MG63 (cell line): ENCODE measurements around the gene ARSB. TPM values are rescaled to one million over a fixed set of nuclear protein-coding genes. Genes with fewer than 3 reads are reported as not detected.
"Not testable (repeated sequence)": the region's sequence is repeated elsewhere in the genome, so short reads cannot be mapped to it uniquely, and the experiment has no call there.

Experiments
- DNase-seq: peaks from one replicate; pipeline ENCODE4 v3.0.0-alpha.2; 2020
- H3K27me3 ChIP-seq: fragments of 250-450 bp; sonication (Bioruptor Pico); 2 replicates; pipeline ENCODE4 v1.5.1; 2020; ENCODE audit warnings: mild to moderate bottlenecking, moderate library complexity
- H3K36me3 ChIP-seq: fragments of 250-450 bp; sonication (Bioruptor Pico); 2 replicates; pipeline ENCODE4 v1.5.1; 2020; ENCODE audit warnings: mild to moderate bottlenecking, moderate library complexity
- H3K4me3 ChIP-seq: fragments of 250-450 bp; sonication (Bioruptor Pico); 2 replicates; pipeline ENCODE4 v1.5.1; 2020; ENCODE audit warnings: mild to moderate bottlenecking, moderate library complexity
- H3K9me3 ChIP-seq: fragments of 250-450 bp; sonication (Bioruptor Pico); 2 replicates; pipeline ENCODE4 v1.5.1; 2020; ENCODE audit warnings: mild to moderate bottlenecking, moderate library complexity
- total RNA-seq: library from RNA; depleted of rRNA; stranded (reverse); fragments of >200 nt; shearing (Covaris generic); gene quantifications from 2 replicates; pipeline ENCODE4 v1.2.3, GENCODE V29; 2014; ENCODE audit warnings: low replicate concordance

The ARSB gene
- total RNA-seq, 1 experiment from 2014 or later: 10.2 TPM

- DNase-seq: peak; percentile 42
- H3K27me3 ChIP-seq: no peaks in the 10 kb centered on the region
- H3K9me3 ChIP-seq: no peaks in the 10 kb centered on the region
- H3K4me3 ChIP-seq: no peak overlapping the region
- H3K36me3 ChIP-seq: no peaks in the 10 kb centered on the region
Measured at GRCh38 chr5:78896132-78896531, 89.0 kb downstream of the ARSB start.

- H3K9me3 ChIP-seq: no peaks in the 10 kb centered on the region
- DNase-seq: no peak
- H3K36me3 ChIP-seq: no peaks in the 10 kb centered on the region
- no peaks in the 10 kb centered on the region for H3K27me3 ChIP-seq
- no peak overlapping the region for H3K4me3 ChIP-seq
Measured at GRCh38 chr5:78895616-78896015, 89.5 kb downstream of the ARSB start.

GRCh38 chr5:78893940-78894677 is 91.0 kb downstream of the ARSB start:
- Histone ChIP-seq H3K36me3 (no peaks in the 10 kb centered on the region), H3K27me3 (no peaks in the 10 kb centered on the region), H3K9me3 (no peaks in the 10 kb centered on the region), H3K4me3 (no peak overlapping the region)
- no peak for DNase-seq

- H3K27me3 ChIP-seq: no peaks in the 10 kb centered on the region
- H3K9me3 ChIP-seq: no peaks in the 10 kb centered on the region
- DNase-seq: no peak
- H3K4me3 ChIP-seq: no peak overlapping the region
- H3K36me3 ChIP-seq: no peaks in the 10 kb centered on the region
Measured at GRCh38 chr5:78890667-78891379, 94.3 kb downstream of the ARSB start.

GRCh38 chr5:78889369-78890140 is 95.6 kb downstream of the ARSB start:
- peak; percentile 45 for DNase-seq
- H3K9me3 ChIP-seq: no peaks in the 10 kb centered on the region
- H3K36me3 ChIP-seq: no peaks in the 10 kb centered on the region
- H3K4me3 ChIP-seq: no peak overlapping the region
- no peaks in the 10 kb centered on the region for H3K27me3 ChIP-seq

GRCh38 chr5:78888580-78889368 is 96.3 kb downstream of the ARSB start:
- H3K9me3 ChIP-seq: no peaks in the 10 kb centered on the region
- no peaks in the 10 kb centered on the region for H3K27me3 ChIP-seq
- no peak overlapping the region for H3K4me3 ChIP-seq
- no peaks in the 10 kb centered on the region for H3K36me3 ChIP-seq
- no peak for DNase-seq

- no peaks in the 10 kb centered on the region for H3K36me3 ChIP-seq
- H3K27me3 ChIP-seq: no peaks in the 10 kb centered on the region
- DNase-seq: no peak
- H3K9me3 ChIP-seq: no peaks in the 10 kb centered on the region
- no peak overlapping the region for H3K4me3 ChIP-seq
Measured at GRCh38 chr5:78887384-78888118, 97.6 kb downstream of the ARSB start.

- Histone ChIP-seq H3K9me3 (no peaks in the 10 kb centered on the region), H3K4me3 (no peak overlapping the region), H3K27me3 (no peaks in the 10 kb centered on the region), H3K36me3 (no peaks in the 10 kb centered on the region)
- no peak for DNase-seq
Measured at GRCh38 chr5:78886341-78887230, 98.5 kb downstream of the ARSB start.

- DNase-seq: no peak
- no peak overlapping the region for H3K4me3 ChIP-seq
- H3K9me3 ChIP-seq: no peaks in the 10 kb centered on the region
- no peaks in the 10 kb centered on the region for H3K36me3 ChIP-seq
- no peaks in the 10 kb centered on the region for H3K27me3 ChIP-seq
Measured at GRCh38 chr5:78881884-78882283, 103.2 kb downstream of the ARSB start.

GRCh38 chr5:78879516-78879915 is 105.6 kb downstream of the ARSB start:
- H3K27me3 ChIP-seq: no peaks in the 10 kb centered on the region
- no peaks in the 10 kb centered on the region for H3K9me3 ChIP-seq
- H3K4me3 ChIP-seq: no peak overlapping the region
- no peaks in the 10 kb centered on the region for H3K36me3 ChIP-seq
- no peak for DNase-seq

- not testable (repeated sequence) for H3K36me3 ChIP-seq, H3K9me3 ChIP-seq, DNase-seq, H3K27me3 ChIP-seq, H3K4me3 ChIP-seq
Measured at GRCh38 chr5:78866076-78866475, 119.0 kb downstream of the ARSB start.

- Histone ChIP-seq H3K36me3 (no peaks in the 10 kb centered on the region), H3K27me3 (no peaks in the 10 kb centered on the region), H3K9me3 (peaks cover 2% of the 10 kb centered on the region; the same call in 1 of the 2 replicates), H3K4me3 (no peak overlapping the region)
- DNase-seq: no peak
Measured at GRCh38 chr5:78858364-78858763, 126.7 kb downstream of the ARSB start.

GRCh38 chr5:78855026-78855425 is 130.1 kb downstream of the ARSB start:
- DNase-seq: no peak
- no peaks in the 10 kb centered on the region; the same call in 1 of the 2 replicates for H3K9me3 ChIP-seq
- H3K27me3 ChIP-seq: no peaks in the 10 kb centered on the region
- no peaks in the 10 kb centered on the region for H3K36me3 ChIP-seq
- no peak overlapping the region for H3K4me3 ChIP-seq

GRCh38 chr5:78851891-78852290 is 133.2 kb downstream of the ARSB start:
- H3K4me3 ChIP-seq, H3K36me3 ChIP-seq, H3K9me3 ChIP-seq, DNase-seq, H3K27me3 ChIP-seq: not testable (repeated sequence)

GRCh38 chr5:78845470-78845869 is 139.6 kb downstream of the ARSB start:
- no peaks in the 10 kb centered on the region for H3K36me3 ChIP-seq
- no peaks in the 10 kb centered on the region for H3K27me3 ChIP-seq
- no peak overlapping the region for H3K4me3 ChIP-seq
- DNase-seq: no peak
- no peaks in the 10 kb centered on the region for H3K9me3 ChIP-seq
